Liver (tissue), 9 donors: Measurements from ENCODE around the gene PI4K2A. TPM values are rescaled to one million over a fixed set of nuclear protein-coding genes. Genes with fewer than 3 reads are reported as not detected.
A peak's percentile ranks its signal among the peaks of the same experiment; 100 is the strongest.
"Not testable (repeated sequence)": the region's sequence is repeated elsewhere in the genome, so short reads cannot be mapped to it uniquely, and the experiment has no call there.

Experiments
- DNase-seq: peaks from one replicate; pipeline ENCODE4 v3.0.0-alpha.2; 2017; ENCODE audit warnings: low spot score
- H3K27ac ChIP-seq, 2 donors: one replicate each; pipeline ENCODE4 v1.7.0; 2013; ENCODE audit warnings: inconsistent platforms in 2 of 2, low read length in 2 of 2, control low read depth in 1 of 2, low read depth in 1 of 2, mild to moderate bottlenecking in 1 of 2
- H3K27me3 ChIP-seq, 4 donors: one replicate each; pipeline versions ENCODE4 v1.6.1 to v1.7.0; 2013; ENCODE audit warnings: low read length in 3 of 4, inconsistent platforms in 1 of 4, mild to moderate bottlenecking in 1 of 4, moderate library complexity in 1 of 4; ENCODE audit not compliant: control insufficient read depth in 4 of 4, insufficient read depth in 4 of 4
- H3K36me3 ChIP-seq, 4 donors: one replicate each; pipeline versions ENCODE4 v1.6.1 to v1.7.0; 2013; ENCODE audit warnings: low read length in 3 of 4, mild to moderate bottlenecking in 3 of 4, low read depth in 1 of 4, moderate library complexity in 1 of 4; ENCODE audit not compliant: control insufficient read depth in 4 of 4, insufficient read depth in 3 of 4
- H3K4me1 ChIP-seq, 4 donors: one replicate each; pipeline versions ENCODE4 v1.6.1 to v1.7.0; 2013; ENCODE audit warnings: low read length in 3 of 4, mild to moderate bottlenecking in 3 of 4, moderate library complexity in 1 of 4; ENCODE audit not compliant: control insufficient read depth in 4 of 4, insufficient read depth in 4 of 4
- H3K4me3 ChIP-seq, 3 donors: one replicate each; pipeline versions ENCODE4 v1.6.1 to v1.7.0; 2013; ENCODE audit warnings: low read length in 3 of 3, control low read depth in 1 of 3, low read depth in 1 of 3, mild to moderate bottlenecking in 1 of 3
- H3K9ac ChIP-seq, 2 donors: one replicate each; pipeline ENCODE4 v1.7.0; 2013; ENCODE audit warnings: low read length in 2 of 2, mild to moderate bottlenecking in 2 of 2, moderate library complexity in 2 of 2, control low read depth in 1 of 2, low read depth in 1 of 2
- H3K9me3 ChIP-seq, 4 donors: one replicate each; pipeline versions ENCODE4 v1.6.1 to v1.7.0; 2013; ENCODE audit warnings: low read length in 3 of 4; ENCODE audit not compliant: control insufficient read depth in 4 of 4
- CTCF ChIP-seq: fragments of 150-350 bp; IDR thresholded peaks from 2 replicates; pipeline ENCODE4 v1.5.1; 2017; ENCODE audit warnings: improper control_type of control experiment, low read depth, low read length; ENCODE audit not compliant: missing input control
- EGR1 ChIP-seq, 2 donors: IDR thresholded peaks; 2 replicates each; pipeline ENCODE4 v1.6.1; 2016 to 2018; ENCODE audit warnings: antibody characterized with exemption in 2 of 2, low read depth in 2 of 2
- FOXA1 ChIP-seq: IDR thresholded peaks from 2 replicates; pipeline ENCODE4 v1.6.1; 2016; ENCODE audit warnings: antibody characterized with exemption
- FOXA2 ChIP-seq: IDR thresholded peaks from 2 replicates; pipeline ENCODE4 v1.6.1; 2016; ENCODE audit warnings: antibody characterized with exemption
- HNF4A ChIP-seq, 2 donors: conservative IDR thresholded peaks; 2 replicates each; pipeline ENCODE4 v1.6.1; 2016; ENCODE audit warnings: antibody characterized with exemption in 2 of 2, mild to moderate bottlenecking in 2 of 2
- JUND ChIP-seq, 2 donors: IDR thresholded peaks; 2 replicates each; pipeline ENCODE4 v1.6.1; 2016; ENCODE audit warnings: antibody characterized with exemption in 2 of 2
- RAD21 ChIP-seq, 2 donors: IDR thresholded peaks; 2 replicates each; pipeline ENCODE4 v1.6.1; 2016; ENCODE audit warnings: antibody characterized with exemption in 2 of 2, mild to moderate bottlenecking in 2 of 2
- WGBS: extraction: QIAGEN DNeasy Blood & Tissue Kit; methylation state at CpG from one replicate; pipeline ENCODE4 v1.1.7; 2013; 5-methylcytosine and 5-hydroxymethylcytosine counted together
- polyA plus RNA-seq, 2 donors: library from polyadenylated mRNA; stranded (reverse) in 1 of 2; unstranded in 1 of 2; fragments of 200-250 nt in 1 of 2; fragments of >200 nt in 1 of 2; fragmentation: Nextera tagmentation in 1 of 2; extraction: Ambion mirVana in 1 of 2; gene quantifications; one replicate each; pipeline versions ENCODE4 v1.2.1 to v1.2.3, GENCODE V29; 2013 to 2015
- total RNA-seq, 2 donors: library from RNA; depleted of rRNA; stranded (reverse); fragments of >200 nt; gene quantifications; one replicate each; pipeline ENCODE4 v1.2.3, GENCODE V29; 2014
- TF ChIP-seq, protein P1 (sequence below): IDR thresholded peaks from 2 replicates; pipeline ENCODE4 v1.6.1; 2016; ENCODE audit warnings: antibody characterized with exemption, mild to moderate bottlenecking
- TF ChIP-seq, protein P2 (sequence below): IDR thresholded peaks from 2 replicates; pipeline ENCODE4 v1.6.1; 2016; ENCODE audit warnings: antibody characterized with exemption
- TF ChIP-seq, protein P3 (sequence below): IDR thresholded peaks from 2 replicates; pipeline ENCODE4 v1.6.1; 2016; ENCODE audit warnings: antibody characterized with exemption
- donor health status: healthy.
- donor health status: healthy.
- donor health status: healthy.
- donor health status: healthy.
- donor health status: healthy.

The PI4K2A gene
- total and polyA plus RNA-seq, 4 donors, result 4.4 to 17.6 (median 11.2) TPM

DNA sequence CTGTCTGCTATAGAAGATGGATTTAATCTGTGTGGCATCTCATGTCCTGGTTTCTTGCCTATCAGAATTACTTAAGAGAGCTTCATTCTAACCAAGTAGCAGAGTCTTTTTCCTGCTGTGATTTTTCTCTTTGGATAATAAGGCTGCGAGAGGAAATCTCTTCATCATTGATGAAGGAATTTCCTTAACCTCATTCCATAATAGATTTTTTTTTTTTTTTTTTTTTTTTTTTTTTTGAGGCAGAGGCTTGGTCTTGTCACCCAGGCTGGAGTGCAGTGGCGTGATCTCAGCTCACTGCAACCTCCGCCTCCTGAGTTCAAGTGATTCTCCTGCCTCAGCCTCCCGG is 8.9 kb downstream of the PI4K2A start:
- TF ChIP-seq, protein P1, sequence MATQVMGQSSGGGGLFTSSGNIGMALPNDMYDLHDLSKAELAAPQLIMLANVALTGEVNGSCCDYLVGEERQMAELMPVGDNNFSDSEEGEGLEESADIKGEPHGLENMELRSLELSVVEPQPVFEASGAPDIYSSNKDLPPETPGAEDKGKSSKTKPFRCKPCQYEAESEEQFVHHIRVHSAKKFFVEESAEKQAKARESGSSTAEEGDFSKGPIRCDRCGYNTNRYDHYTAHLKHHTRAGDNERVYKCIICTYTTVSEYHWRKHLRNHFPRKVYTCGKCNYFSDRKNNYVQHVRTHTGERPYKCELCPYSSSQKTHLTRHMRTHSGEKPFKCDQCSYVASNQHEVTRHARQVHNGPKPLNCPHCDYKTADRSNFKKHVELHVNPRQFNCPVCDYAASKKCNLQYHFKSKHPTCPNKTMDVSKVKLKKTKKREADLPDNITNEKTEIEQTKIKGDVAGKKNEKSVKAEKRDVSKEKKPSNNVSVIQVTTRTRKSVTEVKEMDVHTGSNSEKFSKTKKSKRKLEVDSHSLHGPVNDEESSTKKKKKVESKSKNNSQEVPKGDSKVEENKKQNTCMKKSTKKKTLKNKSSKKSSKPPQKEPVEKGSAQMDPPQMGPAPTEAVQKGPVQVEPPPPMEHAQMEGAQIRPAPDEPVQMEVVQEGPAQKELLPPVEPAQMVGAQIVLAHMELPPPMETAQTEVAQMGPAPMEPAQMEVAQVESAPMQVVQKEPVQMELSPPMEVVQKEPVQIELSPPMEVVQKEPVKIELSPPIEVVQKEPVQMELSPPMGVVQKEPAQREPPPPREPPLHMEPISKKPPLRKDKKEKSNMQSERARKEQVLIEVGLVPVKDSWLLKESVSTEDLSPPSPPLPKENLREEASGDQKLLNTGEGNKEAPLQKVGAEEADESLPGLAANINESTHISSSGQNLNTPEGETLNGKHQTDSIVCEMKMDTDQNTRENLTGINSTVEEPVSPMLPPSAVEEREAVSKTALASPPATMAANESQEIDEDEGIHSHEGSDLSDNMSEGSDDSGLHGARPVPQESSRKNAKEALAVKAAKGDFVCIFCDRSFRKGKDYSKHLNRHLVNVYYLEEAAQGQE, result peak; percentile 9
- not testable (repeated sequence) for H3K27me3 ChIP-seq, DNase-seq, H3K4me3 ChIP-seq, H3K9ac ChIP-seq, H3K9me3 ChIP-seq, H3K4me1 ChIP-seq
- WGBS, result 95% methylated on average over 4 of the region's 4 CpGs
- peak overlapping the region in 1 of 2 donors; percentile 18 for H3K27ac ChIP-seq
- H3K36me3 ChIP-seq, result peaks cover 3 to 23% (median 13%) of the 10 kb centered on the region in 4 donors

- H3K27me3 ChIP-seq, result no peaks in the 10 kb centered on the region
- no peak overlapping the region for H3K27ac ChIP-seq
- WGBS, result 89% methylated on average over 3 of the region's 3 CpGs
- H3K4me1 ChIP-seq, result peaks cover 0 to 2% (median 0%) of the 10 kb centered on the region in 4 donors
- H3K9me3 ChIP-seq, result no peaks in the 10 kb centered on the region
- peaks cover 5 to 20% (median 10%) of the 10 kb centered on the region in 4 donors for H3K36me3 ChIP-seq
- no peak for DNase-seq
- H3K9ac ChIP-seq, result no peak overlapping the region
- TF ChIP-seq FOXA1 (no peak), RAD21 (IDR thresholded peaks at IDR 0.05) (no peak), CTCF (no peak), EGR1 (IDR thresholded peaks at IDR 0.05; ENCODE audit: low read depth in 2 of 2) (no peak)
- no peak overlapping the region for H3K4me3 ChIP-seq
Observed at GRCh38 chr10:97650726-97651125, 10.3 kb downstream of the PI4K2A start.

DNA sequence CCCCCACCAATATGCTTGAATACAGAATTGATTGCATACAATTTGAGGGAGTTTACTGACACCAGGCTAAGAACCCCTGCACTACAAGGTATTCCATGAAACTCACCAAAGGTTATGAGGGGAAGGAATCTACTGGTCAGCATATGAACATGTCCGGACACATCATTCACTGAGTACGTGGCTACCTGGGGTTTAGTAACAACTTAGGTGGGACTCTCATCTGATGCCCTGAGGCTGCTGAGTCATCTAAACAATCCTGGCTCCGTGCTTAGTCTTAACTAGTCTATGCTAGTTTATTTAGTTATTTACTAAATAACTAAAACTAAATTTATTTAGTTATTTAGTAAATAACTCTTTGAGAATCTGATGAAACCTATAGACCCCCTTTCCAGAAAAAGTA is 11.3 kb downstream of the PI4K2A start:
- Histone ChIP-seq H3K4me1 (peaks cover 0 to 2% (median 0%) of the 10 kb centered on the region in 4 donors), H3K36me3 (peaks cover 5 to 29% (median 16%) of the 10 kb centered on the region in 4 donors), H3K27me3 (no peaks in the 10 kb centered on the region), H3K9me3 (no peaks in the 10 kb centered on the region), H3K27ac (no peak overlapping the region), H3K9ac (no peak overlapping the region), H3K4me3 (no peak overlapping the region)
- no peak for DNase-seq
- TF ChIP-seq, protein P2, sequence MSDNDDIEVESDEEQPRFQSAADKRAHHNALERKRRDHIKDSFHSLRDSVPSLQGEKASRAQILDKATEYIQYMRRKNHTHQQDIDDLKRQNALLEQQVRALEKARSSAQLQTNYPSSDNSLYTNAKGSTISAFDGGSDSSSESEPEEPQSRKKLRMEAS, result no peak
- no peak for TF ChIP-seq FOXA1
- TF ChIP-seq HNF4A (conservative IDR thresholded peaks at IDR 0.05), result no peak
- TF ChIP-seq, protein P3, sequence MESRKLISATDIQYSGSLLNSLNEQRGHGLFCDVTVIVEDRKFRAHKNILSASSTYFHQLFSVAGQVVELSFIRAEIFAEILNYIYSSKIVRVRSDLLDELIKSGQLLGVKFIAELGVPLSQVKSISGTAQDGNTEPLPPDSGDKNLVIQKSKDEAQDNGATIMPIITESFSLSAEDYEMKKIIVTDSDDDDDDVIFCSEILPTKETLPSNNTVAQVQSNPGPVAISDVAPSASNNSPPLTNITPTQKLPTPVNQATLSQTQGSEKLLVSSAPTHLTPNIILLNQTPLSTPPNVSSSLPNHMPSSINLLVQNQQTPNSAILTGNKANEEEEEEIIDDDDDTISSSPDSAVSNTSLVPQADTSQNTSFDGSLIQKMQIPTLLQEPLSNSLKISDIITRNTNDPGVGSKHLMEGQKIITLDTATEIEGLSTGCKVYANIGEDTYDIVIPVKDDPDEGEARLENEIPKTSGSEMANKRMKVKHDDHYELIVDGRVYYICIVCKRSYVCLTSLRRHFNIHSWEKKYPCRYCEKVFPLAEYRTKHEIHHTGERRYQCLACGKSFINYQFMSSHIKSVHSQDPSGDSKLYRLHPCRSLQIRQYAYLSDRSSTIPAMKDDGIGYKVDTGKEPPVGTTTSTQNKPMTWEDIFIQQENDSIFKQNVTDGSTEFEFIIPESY, result no peak
- TF ChIP-seq FOXA2, result no peak
- no peak for TF ChIP-seq EGR1 (IDR thresholded peaks at IDR 0.05; ENCODE audit: low read depth in 2 of 2)
- TF ChIP-seq JUND (IDR thresholded peaks at IDR 0.05), result no peak
- TF ChIP-seq, protein P1, result no peak
- 95% methylated on average over 3 of the region's 3 CpGs for WGBS
